IMR-90 (cell line): ENCODE measurements around the gene ZNF780A. TPM values are rescaled to one million over a fixed set of nuclear protein-coding genes. Genes with fewer than 3 reads are reported as not detected.

Experiments
- ATAC-seq: fragments of 200-7000 bp; cut with Tn5 transposase; 2 replicates; pipeline ENCODE4 v1.9.1; 2020; ENCODE audit warnings: low read depth, mild to moderate bottlenecking, moderate library complexity
- BruUV-seq: library from RNA; stranded (reverse); fragments of 400-500 nt; replicated peaks from 2 replicates; lab custom pipeline; 2021; lab: Mats Ljungman, UMichigan
- CTCF ChIA-PET: fragments of 300-600 bp; formaldehyde crosslinking; extraction: SDS; loops from one replicate; lab custom pipeline; 2021; ENCODE audit warnings: antibody characterized with exemption; lab: Yijun Ruan, JAX
- POLR2A ChIA-PET: fragments of 300-600 bp; sonication (Branson Sonifier 250); formaldehyde crosslinking; loops from one replicate; lab custom pipeline; 2022; ENCODE audit warnings: antibody characterized with exemption; ENCODE audit not compliant: unreplicated experiment; lab: Charles Lee
- DNase-seq: peaks from one replicate; pipeline ENCODE4 v3.0.0; 2013
- H2AFZ ChIP-seq: replicated peaks from 2 replicates; pipeline ENCODE3; 2013; ENCODE audit warnings: low read length, mild to moderate bottlenecking; ENCODE audit not compliant: poor library complexity
- H2AK5ac ChIP-seq: 2 replicates; pipeline ENCODE4 v1.6.1; 2013; ENCODE audit warnings: low read depth, low read length, inconsistent platforms
- H2AK9ac ChIP-seq: replicated peaks from 2 replicates; pipeline ENCODE3; 2013; ENCODE audit warnings: mild to moderate bottlenecking, low read depth, low read length, moderate library complexity; ENCODE audit not compliant: poor library complexity
- H2BK120ac ChIP-seq: 2 replicates; pipeline ENCODE4 v1.6.1; 2013; ENCODE audit warnings: low read depth, low read length, inconsistent platforms
- H2BK15ac ChIP-seq: 3 replicates; pipeline ENCODE4 v1.6.1; 2013; ENCODE audit warnings: low read depth, low read length, inconsistent platforms
- H2BK20ac ChIP-seq: 2 replicates; pipeline ENCODE4 v1.6.1; 2013; ENCODE audit warnings: low read depth, mild to moderate bottlenecking, inconsistent platforms, low read length, moderate library complexity
- H2BK5ac ChIP-seq: 2 replicates; pipeline ENCODE4 v1.6.1; 2013; ENCODE audit warnings: mild to moderate bottlenecking, low read depth, low read length, inconsistent platforms; ENCODE audit not compliant: poor library complexity, severe bottlenecking
- H3K14ac ChIP-seq: replicated peaks from 2 replicates; pipeline ENCODE4 v1.6.1; 2013; ENCODE audit warnings: low read depth, low read length, inconsistent platforms
- H3K18ac ChIP-seq: 2 replicates; pipeline ENCODE4 v1.6.1; 2013; ENCODE audit warnings: low read depth, low read length, control low read depth
- H3K23ac ChIP-seq: 2 replicates; pipeline ENCODE4 v1.6.1; 2013; ENCODE audit warnings: low read depth, low read length, inconsistent platforms
- H3K27ac ChIP-seq: 2 replicates; pipeline ENCODE4 v1.5.1; 2013; ENCODE audit warnings: mild to moderate bottlenecking, control low read depth, low read length; ENCODE audit not compliant: insufficient read depth
- H3K27me3 ChIP-seq: 2 replicates; pipeline ENCODE4 v1.6.1; 2013; ENCODE audit warnings: low read length; ENCODE audit not compliant: control insufficient read depth, insufficient read depth
- H3K36me3 ChIP-seq: 2 replicates; pipeline ENCODE4 v1.6.1; 2013; ENCODE audit warnings: low read length, mixed read lengths; ENCODE audit not compliant: control insufficient read depth, insufficient read depth
- H3K4ac ChIP-seq: 2 replicates; pipeline ENCODE4 v1.6.1; 2013; ENCODE audit warnings: low read depth, low read length, inconsistent platforms
- H3K4me1 ChIP-seq: 2 replicates; pipeline ENCODE4 v1.6.1; 2013; ENCODE audit warnings: low read length, mixed read lengths; ENCODE audit not compliant: control insufficient read depth, insufficient read depth
- H3K4me2 ChIP-seq: 2 replicates; pipeline ENCODE4 v1.6.1; 2013; ENCODE audit warnings: low read depth, mild to moderate bottlenecking, control low read depth, low read length, moderate library complexity
- H3K4me3 ChIP-seq: 2 replicates; pipeline ENCODE4 v1.5.1; 2013; ENCODE audit warnings: low read depth, mild to moderate bottlenecking, control low read depth, low read length, moderate library complexity; ENCODE audit not compliant: insufficient read depth
- H3K56ac ChIP-seq: 2 replicates; pipeline ENCODE4 v1.6.1; 2013; ENCODE audit warnings: low read length, inconsistent platforms; ENCODE audit not compliant: insufficient read depth; ENCODE audit errors: extremely low read depth
- H3K79me1 ChIP-seq, 2 experiments: 2 replicates each; pipeline ENCODE4 v1.6.1; 2013; ENCODE audit warnings: low read length in 2 of 2, inconsistent platforms in 1 of 2, low read depth in 1 of 2
- H3K9ac ChIP-seq: 2 replicates; pipeline ENCODE4 v1.6.1; 2013; ENCODE audit warnings: low read depth, low read length, control low read depth
- H3K9me1 ChIP-seq: 2 replicates; pipeline ENCODE4 v1.6.1; 2013; ENCODE audit warnings: low read length, inconsistent platforms; ENCODE audit not compliant: insufficient read depth
- H3K9me3 ChIP-seq: 2 replicates; pipeline ENCODE4 v1.6.1; 2013; ENCODE audit warnings: low read length; ENCODE audit not compliant: control insufficient read depth, insufficient read depth
- H4K20me1 ChIP-seq: 2 replicates; pipeline ENCODE4 v1.6.1; 2013; ENCODE audit warnings: low read length, inconsistent platforms; ENCODE audit not compliant: insufficient read depth
- H4K5ac ChIP-seq: 2 replicates; pipeline ENCODE4 v1.6.1; 2013; ENCODE audit warnings: mild to moderate bottlenecking, low read depth, low read length, control low read depth
- H4K8ac ChIP-seq, 2 experiments: 2 replicates each; pipeline ENCODE4 v1.6.1; 2013; ENCODE audit warnings: low read depth in 2 of 2, low read length in 2 of 2, control low read depth in 1 of 2, inconsistent platforms in 1 of 2
- H4K91ac ChIP-seq: 2 replicates; pipeline ENCODE4 v1.6.1; 2013; ENCODE audit warnings: low read depth, low read length, inconsistent platforms; ENCODE audit not compliant: insufficient read depth
- BHLHE40 ChIP-seq: fragments of 150-350 bp; IDR thresholded peaks from 2 replicates; pipeline ENCODE4 v1.6.1; 2016; ENCODE audit warnings: mild to moderate bottlenecking, low read depth, low read length
- CEBPB ChIP-seq: IDR thresholded peaks from 2 replicates; pipeline ENCODE4 v1.6.1; 2012; ENCODE audit warnings: low read depth, low read length, improper control_type of control experiment
- CHD1 ChIP-seq: IDR thresholded peaks from 2 replicates; pipeline ENCODE4 v1.6.1; 2012; ENCODE audit warnings: low read depth, low read length, improper control_type of control experiment
- FOS ChIP-seq: fragments of 150-350 bp; IDR thresholded peaks from 2 replicates; pipeline ENCODE4 v1.6.1; 2016; ENCODE audit warnings: low read depth, low read length
- MAFK ChIP-seq: IDR thresholded peaks from 2 replicates; pipeline ENCODE4 v1.6.1; 2012; ENCODE audit warnings: low read depth, low read length, improper control_type of control experiment
- MAZ ChIP-seq: IDR thresholded peaks from 2 replicates; pipeline ENCODE4 v1.6.1; 2012; ENCODE audit warnings: low read depth, mild to moderate bottlenecking, low read length, improper control_type of control experiment, moderate library complexity, borderline replicate concordance
- MXI1 ChIP-seq: IDR thresholded peaks from 2 replicates; pipeline ENCODE4 v1.6.1; 2012; ENCODE audit warnings: low read depth, mild to moderate bottlenecking, low read length, moderate library complexity, borderline replicate concordance
- POLR2A ChIP-seq: IDR thresholded peaks from 2 replicates; pipeline ENCODE4 v1.6.1; 2012; ENCODE audit warnings: mild to moderate bottlenecking, low read depth, low read length
- RAD21 ChIP-seq: IDR thresholded peaks from 2 replicates; pipeline ENCODE4 v1.6.1; 2012; ENCODE audit warnings: low read length, improper control_type of control experiment
- RFX5 ChIP-seq: IDR thresholded peaks from 2 replicates; pipeline ENCODE4 v1.8.0; 2012; ENCODE audit warnings: low read depth, mild to moderate bottlenecking, low read length, moderate library complexity
- SMC3 ChIP-seq: fragments of 150-350 bp; IDR thresholded peaks from 2 replicates; pipeline ENCODE4 v1.6.1; 2016; ENCODE audit warnings: low read depth, mild to moderate bottlenecking, antibody characterized with exemption, low read length, moderate library complexity
- WGBS, 2 experiments: methylation state at CpG; one replicate each; pipeline versions ENCODE4 v1.1.5 to v1.1.7; 2013; ENCODE audit warnings: missing lambda C conversion rate in 2 of 2; ENCODE audit not compliant: insufficient read length in 1 of 2; ENCODE audit errors: extremely low coverage in 2 of 2; 5-methylcytosine and 5-hydroxymethylcytosine counted together
- dilution Hi-C: fragments of 300-500 bp; cut with HindIII; formaldehyde crosslinking; loops from one replicate; pipeline ENCODE4 v1.14.3; 2018; ENCODE audit warnings: low sequenced_read_pairs; ENCODE audit not compliant: unreplicated experiment
- in situ Hi-C: fragments of 300-500 bp; cut with MboI; formaldehyde crosslinking; loops from 3 replicates; pipeline ENCODE4 v1.14.3; 2019; ENCODE audit warnings: low sequenced_read_pairs, inconsistent platforms, mixed read lengths
- intact Hi-C: fragments of 100-400 bp; cut with micrococcal nuclease; formaldehyde crosslinking; loops from 2 replicates; pipeline ENCODE4 v1.10.0; 2022
- polyA plus RNA-seq, 3 experiments: library from polyadenylated mRNA; depleted of rRNA; stranded (reverse); fragments of >200 nt; gene quantifications; 2 replicates each; pipeline ENCODE4 v1.2.3, GENCODE V29; 2012; ENCODE audit warnings: low replicate concordance in 1 of 3
- total RNA-seq: library from RNA; depleted of rRNA; stranded (reverse); fragments of >200 nt; gene quantifications from 2 replicates; pipeline ENCODE4 v1.2.3, GENCODE V29; 2012
- TF ChIP-seq, protein P1 (sequence below): fragments of 150-350 bp; IDR thresholded peaks from 2 replicates; pipeline ENCODE4 v1.6.1; 2017; ENCODE audit warnings: mild to moderate bottlenecking, antibody characterized with exemption, low read length, low read depth
- TF ChIP-seq, protein P2 (sequence below): fragments of 150-350 bp; IDR thresholded peaks from 2 replicates; pipeline ENCODE4 v1.6.1; 2016; ENCODE audit warnings: low read depth, mild to moderate bottlenecking, low read length, moderate library complexity, borderline replicate concordance
- TF ChIP-seq, protein P3 (sequence below): conservative IDR thresholded peaks from 2 replicates; pipeline ENCODE4 v1.5.1; 2012; ENCODE audit warnings: mild to moderate bottlenecking, low read depth, low read length, improper control_type of control experiment

ZNF780A gene
- total and polyA plus RNA-seq, 2 of the 4 experiments (the other 2 are of a cell fraction): 6.2 to 17.0 TPM

DNA sequence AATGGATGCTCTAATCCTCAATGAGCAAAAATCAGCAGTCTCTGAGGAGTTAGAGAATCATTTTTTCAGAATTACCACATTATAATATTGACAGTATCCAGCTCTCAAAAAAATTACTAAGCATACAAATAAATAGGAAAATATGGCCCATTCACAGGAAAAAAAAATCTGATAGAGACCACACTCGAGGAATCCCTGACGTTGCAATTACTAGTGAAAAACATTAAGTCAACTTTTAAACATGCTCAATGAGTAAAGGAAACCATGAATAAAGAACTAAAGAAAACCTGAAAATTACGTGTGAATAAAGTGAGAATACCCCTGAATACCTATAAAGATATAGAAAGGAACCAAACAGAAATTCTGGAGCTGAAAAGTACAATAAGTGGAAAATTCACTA lies 38.7 kb upstream of the ZNF780A start:
- WGBS, 2 experiments: no CpG with 5 or more reads among the region's 3 CpGs
- Histone ChIP-seq H2BK120ac (no peak overlapping the region), H2BK20ac (no peak overlapping the region), H2BK15ac (no peak overlapping the region), H3K14ac (no peak overlapping the region), H3K4ac (no peak overlapping the region), H4K8ac (no peak overlapping the region), H2AK9ac (no peak overlapping the region), H3K9me3 (no peaks in the 10 kb centered on the region), H3K79me1 (no peaks in the 10 kb centered on the region), H3K23ac (no peak overlapping the region), H4K20me1 (no peaks in the 10 kb centered on the region), H3K18ac (no peak overlapping the region), H3K9ac (no peak overlapping the region), H4K91ac (no peak overlapping the region), H3K27me3 (peaks cover 2% of the 10 kb centered on the region; the same call in 1 of the 2 replicates), H2BK5ac (no peak overlapping the region), H2AK5ac (no peak overlapping the region), H4K5ac (no peak overlapping the region), H3K36me3 (no peaks in the 10 kb centered on the region), H3K9me1 (no peaks in the 10 kb centered on the region), H3K4me2 (no peak overlapping the region), H3K56ac (no peak overlapping the region), H3K27ac (no peak overlapping the region), H3K4me3 (no peak overlapping the region), H3K4me1 (no peaks in the 10 kb centered on the region), H2AFZ (no peak overlapping the region)
- in situ Hi-C loops (loop anchor here (25.0 kb wide), 1 partner anchor 383 kb away; no protein-coding TSS in a partner anchor), dilution Hi-C loops (no loop called here), intact Hi-C loops (no loop called here)
- ChIA-PET CTCF (no interaction called here), POLR2A (no interaction called here)
- DNase-seq: no peak
- TF ChIP-seq, protein P1, sequence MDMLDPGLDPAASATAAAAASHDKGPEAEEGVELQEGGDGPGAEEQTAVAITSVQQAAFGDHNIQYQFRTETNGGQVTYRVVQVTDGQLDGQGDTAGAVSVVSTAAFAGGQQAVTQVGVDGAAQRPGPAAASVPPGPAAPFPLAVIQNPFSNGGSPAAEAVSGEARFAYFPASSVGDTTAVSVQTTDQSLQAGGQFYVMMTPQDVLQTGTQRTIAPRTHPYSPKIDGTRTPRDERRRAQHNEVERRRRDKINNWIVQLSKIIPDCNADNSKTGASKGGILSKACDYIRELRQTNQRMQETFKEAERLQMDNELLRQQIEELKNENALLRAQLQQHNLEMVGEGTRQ: no peak
- no peak for TF ChIP-seq CHD1
- TF ChIP-seq FOS: no peak
- TF ChIP-seq MXI1: no peak
- TF ChIP-seq BHLHE40: no peak
- TF ChIP-seq MAZ: no peak
- no peak for TF ChIP-seq CEBPB
- TF ChIP-seq RAD21: no peak
- TF ChIP-seq RFX5: no peak
- TF ChIP-seq, protein P2, sequence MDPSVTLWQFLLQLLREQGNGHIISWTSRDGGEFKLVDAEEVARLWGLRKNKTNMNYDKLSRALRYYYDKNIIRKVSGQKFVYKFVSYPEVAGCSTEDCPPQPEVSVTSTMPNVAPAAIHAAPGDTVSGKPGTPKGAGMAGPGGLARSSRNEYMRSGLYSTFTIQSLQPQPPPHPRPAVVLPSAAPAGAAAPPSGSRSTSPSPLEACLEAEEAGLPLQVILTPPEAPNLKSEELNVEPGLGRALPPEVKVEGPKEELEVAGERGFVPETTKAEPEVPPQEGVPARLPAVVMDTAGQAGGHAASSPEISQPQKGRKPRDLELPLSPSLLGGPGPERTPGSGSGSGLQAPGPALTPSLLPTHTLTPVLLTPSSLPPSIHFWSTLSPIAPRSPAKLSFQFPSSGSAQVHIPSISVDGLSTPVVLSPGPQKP: no peak
- TF ChIP-seq, protein P3, sequence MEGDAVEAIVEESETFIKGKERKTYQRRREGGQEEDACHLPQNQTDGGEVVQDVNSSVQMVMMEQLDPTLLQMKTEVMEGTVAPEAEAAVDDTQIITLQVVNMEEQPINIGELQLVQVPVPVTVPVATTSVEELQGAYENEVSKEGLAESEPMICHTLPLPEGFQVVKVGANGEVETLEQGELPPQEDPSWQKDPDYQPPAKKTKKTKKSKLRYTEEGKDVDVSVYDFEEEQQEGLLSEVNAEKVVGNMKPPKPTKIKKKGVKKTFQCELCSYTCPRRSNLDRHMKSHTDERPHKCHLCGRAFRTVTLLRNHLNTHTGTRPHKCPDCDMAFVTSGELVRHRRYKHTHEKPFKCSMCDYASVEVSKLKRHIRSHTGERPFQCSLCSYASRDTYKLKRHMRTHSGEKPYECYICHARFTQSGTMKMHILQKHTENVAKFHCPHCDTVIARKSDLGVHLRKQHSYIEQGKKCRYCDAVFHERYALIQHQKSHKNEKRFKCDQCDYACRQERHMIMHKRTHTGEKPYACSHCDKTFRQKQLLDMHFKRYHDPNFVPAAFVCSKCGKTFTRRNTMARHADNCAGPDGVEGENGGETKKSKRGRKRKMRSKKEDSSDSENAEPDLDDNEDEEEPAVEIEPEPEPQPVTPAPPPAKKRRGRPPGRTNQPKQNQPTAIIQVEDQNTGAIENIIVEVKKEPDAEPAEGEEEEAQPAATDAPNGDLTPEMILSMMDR: no peak
- no peak for TF ChIP-seq MAFK
- TF ChIP-seq SMC3: no peak
- TF ChIP-seq POLR2A: no peak
- no TSS peak for BruUV-seq
- ATAC-seq: no peak
